ENCODE data around the gene PJA1. TPM values are rescaled to one million over a fixed set of nuclear protein-coding genes. Genes with fewer than 3 reads are reported as not detected.

PJA1 gene
- total RNA-seq, 2 experiments from 2014 or later, result 18.4 to 20.2 TPM

GRCh38 chrX:69136546-69137331 is 28.5 kb downstream of the PJA1 start:
- BruUV-seq (replicated peaks), result no TSS peak
- CTCF ChIA-PET (ENCODE audit: unreplicated experiment), result no interaction called here

GRCh38 chrX:69133921-69134542 is 31.2 kb downstream of the PJA1 start:
- no peak overlapping the region for H3K4me3 ChIP-seq (ENCODE audit: low read depth, low read length, poor library complexity, severe bottlenecking)
- no peak overlapping the region for H3K27ac ChIP-seq (ENCODE audit: low read depth, low read length, poor library complexity, severe bottlenecking)
- intact Hi-C loops (cut with micrococcal nuclease; ENCODE audit: unreplicated experiment), result loop anchor here (10.0 kb wide), 1 partner anchor 81 kb away; no protein-coding TSS in a partner anchor
- no TSS peak for BruUV-seq (replicated peaks)
- ChIA-PET POLR2A (no interaction called here), CTCF (ENCODE audit: unreplicated experiment) (no interaction called here)
- no peak overlapping the region for H3K4me2 ChIP-seq (ENCODE audit: low read length)
- TF ChIP-seq EZH2phosphoT487 (IDR thresholded peaks at IDR 0.05; ENCODE audit: borderline replicate concordance, low read depth, low read length), result no peak
- TF ChIP-seq CTCF (conservative IDR thresholded peaks at IDR 0.05; ENCODE audit: low read length), result peak; percentile 67
- H2AFZ ChIP-seq (ENCODE audit: low read length), result no peak overlapping the region
- H3K4me1 ChIP-seq (ENCODE audit: insufficient read depth, low read length, poor library complexity, severe bottlenecking), result no peaks in the 10 kb centered on the region
- no peaks in the 10 kb centered on the region for H4K20me1 ChIP-seq (ENCODE audit: insufficient read depth, low read length)
- no peaks in the 10 kb centered on the region for H3K9me3 ChIP-seq (ENCODE audit: low read length)
- H3K9me2 ChIP-seq (ENCODE audit: insufficient read depth, low read length), result no peaks in the 10 kb centered on the region
- no peaks in the 10 kb centered on the region for H3K79me2 ChIP-seq (ENCODE audit: insufficient read depth, low read depth, low read length)
- no peaks in the 10 kb centered on the region for H3K36me3 ChIP-seq (ENCODE audit: insufficient read depth, low read length)
- DNase-seq (ENCODE audit: low spot score), result peak; percentile 25

More at GRCh38 chrX:69136546-69137331, 28.5 kb downstream of the PJA1 start:
- H3K4me2 ChIP-seq (ENCODE audit: low read length), result no peak overlapping the region
- H3K79me2 ChIP-seq (ENCODE audit: insufficient read depth, low read depth, low read length), result no peaks in the 10 kb centered on the region
- H3K4me1 ChIP-seq (ENCODE audit: insufficient read depth, low read length, poor library complexity, severe bottlenecking), result no peaks in the 10 kb centered on the region
- H4K20me1 ChIP-seq (ENCODE audit: insufficient read depth, low read length), result no peaks in the 10 kb centered on the region
- H3K27ac ChIP-seq (ENCODE audit: low read depth, low read length, poor library complexity, severe bottlenecking), result no peak overlapping the region
- TF ChIP-seq EZH2phosphoT487 (IDR thresholded peaks at IDR 0.05; ENCODE audit: borderline replicate concordance, low read depth, low read length) (no peak), CTCF (conservative IDR thresholded peaks at IDR 0.05; ENCODE audit: low read length) (no peak)
- no peak for DNase-seq (ENCODE audit: low spot score)
- POLR2A ChIA-PET, result no interaction called here
- no peaks in the 10 kb centered on the region for H3K9me3 ChIP-seq (ENCODE audit: low read length)
- no peaks in the 10 kb centered on the region for H3K9me2 ChIP-seq (ENCODE audit: insufficient read depth, low read length)
- H3K36me3 ChIP-seq (ENCODE audit: insufficient read depth, low read length), result no peaks in the 10 kb centered on the region
- H3K4me3 ChIP-seq (ENCODE audit: low read depth, low read length, poor library complexity, severe bottlenecking), result no peak overlapping the region
- intact Hi-C loops (cut with micrococcal nuclease; ENCODE audit: unreplicated experiment), result loop anchor here (10.0 kb wide), 1 partner anchor 78 kb away; no protein-coding TSS in a partner anchor
- no peak overlapping the region for H2AFZ ChIP-seq (ENCODE audit: low read length)

GRCh38 chrX:69131886-69132285 is 33.4 kb downstream of the PJA1 start:
- Histone ChIP-seq H3K79me2 (ENCODE audit: insufficient read depth, low read depth, low read length) (no peaks in the 10 kb centered on the region), H3K27ac (ENCODE audit: low read depth, low read length, poor library complexity, severe bottlenecking) (no peak overlapping the region), H3K4me3 (ENCODE audit: low read depth, low read length, poor library complexity, severe bottlenecking) (no peak overlapping the region), H3K4me2 (ENCODE audit: low read length) (no peak overlapping the region), H3K4me1 (ENCODE audit: insufficient read depth, low read length, poor library complexity, severe bottlenecking) (no peaks in the 10 kb centered on the region), H4K20me1 (ENCODE audit: insufficient read depth, low read length) (no peaks in the 10 kb centered on the region), H3K36me3 (ENCODE audit: insufficient read depth, low read length) (no peaks in the 10 kb centered on the region), H3K9me2 (ENCODE audit: insufficient read depth, low read length) (no peaks in the 10 kb centered on the region), H2AFZ (ENCODE audit: low read length) (no peak overlapping the region), H3K9me3 (ENCODE audit: low read length) (no peaks in the 10 kb centered on the region)
- TF ChIP-seq EZH2phosphoT487 (IDR thresholded peaks at IDR 0.05; ENCODE audit: borderline replicate concordance, low read depth, low read length) (no peak), CTCF (conservative IDR thresholded peaks at IDR 0.05; ENCODE audit: low read length) (no peak)
- CTCF ChIA-PET (ENCODE audit: unreplicated experiment), result no interaction called here
- DNase-seq (ENCODE audit: low spot score), result no peak
- POLR2A ChIA-PET, result no interaction called here
- intact Hi-C loops (cut with micrococcal nuclease; ENCODE audit: unreplicated experiment), result loop anchor here (10.0 kb wide), 1 partner anchor 83 kb away; no protein-coding TSS in a partner anchor
- no TSS peak for BruUV-seq (replicated peaks)
